ENCODE results near the gene SOAT1.

DNA sequence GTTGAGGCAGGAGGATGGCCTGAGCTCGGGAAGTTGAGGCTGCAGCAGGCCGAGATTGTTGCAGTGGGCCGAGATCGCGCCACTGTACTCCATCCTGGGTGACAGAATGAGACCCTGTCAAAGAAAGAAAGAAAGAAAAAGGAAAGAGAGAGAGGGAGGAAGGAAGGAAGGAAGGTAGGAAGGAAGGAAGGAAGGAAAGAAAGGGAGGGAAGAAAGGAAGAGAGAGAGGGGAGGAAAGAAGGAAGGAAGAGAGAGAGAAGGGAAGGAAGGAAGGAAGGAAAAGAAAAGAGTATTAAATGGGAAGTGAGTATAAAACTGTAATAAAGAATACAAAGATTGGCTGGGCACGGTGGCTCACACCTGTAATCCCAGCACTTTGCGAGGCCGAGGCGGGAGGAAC, 45.7 kb upstream of the SOAT1 start:
- TF ChIP-seq, protein P1, sequence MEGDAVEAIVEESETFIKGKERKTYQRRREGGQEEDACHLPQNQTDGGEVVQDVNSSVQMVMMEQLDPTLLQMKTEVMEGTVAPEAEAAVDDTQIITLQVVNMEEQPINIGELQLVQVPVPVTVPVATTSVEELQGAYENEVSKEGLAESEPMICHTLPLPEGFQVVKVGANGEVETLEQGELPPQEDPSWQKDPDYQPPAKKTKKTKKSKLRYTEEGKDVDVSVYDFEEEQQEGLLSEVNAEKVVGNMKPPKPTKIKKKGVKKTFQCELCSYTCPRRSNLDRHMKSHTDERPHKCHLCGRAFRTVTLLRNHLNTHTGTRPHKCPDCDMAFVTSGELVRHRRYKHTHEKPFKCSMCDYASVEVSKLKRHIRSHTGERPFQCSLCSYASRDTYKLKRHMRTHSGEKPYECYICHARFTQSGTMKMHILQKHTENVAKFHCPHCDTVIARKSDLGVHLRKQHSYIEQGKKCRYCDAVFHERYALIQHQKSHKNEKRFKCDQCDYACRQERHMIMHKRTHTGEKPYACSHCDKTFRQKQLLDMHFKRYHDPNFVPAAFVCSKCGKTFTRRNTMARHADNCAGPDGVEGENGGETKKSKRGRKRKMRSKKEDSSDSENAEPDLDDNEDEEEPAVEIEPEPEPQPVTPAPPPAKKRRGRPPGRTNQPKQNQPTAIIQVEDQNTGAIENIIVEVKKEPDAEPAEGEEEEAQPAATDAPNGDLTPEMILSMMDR (conservative IDR thresholded peaks at IDR 0.05) = no peak
- no peak for TF ChIP-seq EZH2 (IDR thresholded peaks at IDR 0.05; ENCODE audit: low read depth)
